ENCODE measurements around the gene LBP. TPM values are rescaled to one million over a fixed set of nuclear protein-coding genes. Genes with fewer than 3 reads are reported as not detected.
"Not testable (repeated sequence)": the region's sequence is repeated elsewhere in the genome, so short reads cannot be mapped to it uniquely, and the experiment has no call there.

LBP gene
- total RNA-seq, 4 donors from 2014 or later: 0.45 to 3.4 (median 2.3) TPM

- intact Hi-C loops (cut with DNase I): no loop called here
- no peak for TF ChIP-seq POLR2A (IDR thresholded peaks at IDR 0.05)
- TF ChIP-seq, protein P1, sequence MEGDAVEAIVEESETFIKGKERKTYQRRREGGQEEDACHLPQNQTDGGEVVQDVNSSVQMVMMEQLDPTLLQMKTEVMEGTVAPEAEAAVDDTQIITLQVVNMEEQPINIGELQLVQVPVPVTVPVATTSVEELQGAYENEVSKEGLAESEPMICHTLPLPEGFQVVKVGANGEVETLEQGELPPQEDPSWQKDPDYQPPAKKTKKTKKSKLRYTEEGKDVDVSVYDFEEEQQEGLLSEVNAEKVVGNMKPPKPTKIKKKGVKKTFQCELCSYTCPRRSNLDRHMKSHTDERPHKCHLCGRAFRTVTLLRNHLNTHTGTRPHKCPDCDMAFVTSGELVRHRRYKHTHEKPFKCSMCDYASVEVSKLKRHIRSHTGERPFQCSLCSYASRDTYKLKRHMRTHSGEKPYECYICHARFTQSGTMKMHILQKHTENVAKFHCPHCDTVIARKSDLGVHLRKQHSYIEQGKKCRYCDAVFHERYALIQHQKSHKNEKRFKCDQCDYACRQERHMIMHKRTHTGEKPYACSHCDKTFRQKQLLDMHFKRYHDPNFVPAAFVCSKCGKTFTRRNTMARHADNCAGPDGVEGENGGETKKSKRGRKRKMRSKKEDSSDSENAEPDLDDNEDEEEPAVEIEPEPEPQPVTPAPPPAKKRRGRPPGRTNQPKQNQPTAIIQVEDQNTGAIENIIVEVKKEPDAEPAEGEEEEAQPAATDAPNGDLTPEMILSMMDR (IDR thresholded peaks at IDR 0.05): no peak
- no peak for DNase-seq
- no peaks in the 10 kb centered on the region for H3K36me3 ChIP-seq
- H3K27ac ChIP-seq: no peak overlapping the region
- H3K4me1 ChIP-seq: no peaks in the 10 kb centered on the region
- WGBS, 2 donors: 94 to 97% methylated on average over 6 to 22 of the region's 29 CpGs
- no peaks in the 10 kb centered on the region for H3K9me3 ChIP-seq
- H3K27me3 ChIP-seq: no peaks in the 10 kb centered on the region
- no peak overlapping the region for H3K4me3 ChIP-seq (replicated peaks in 1 of 3)
Measured at GRCh38 chr20:38407321-38407720, 61.0 kb downstream of the LBP start.

- H3K4me3 ChIP-seq (replicated peaks in 1 of 3); H3K36me3 ChIP-seq; DNase-seq; H3K27ac ChIP-seq; H3K4me1 ChIP-seq; H3K9me3 ChIP-seq; intact Hi-C loops (cut with DNase I); H3K27me3 ChIP-seq: not testable (repeated sequence)
- 90 to 91% methylated on average over 9 of the region's 9 CpGs for WGBS, 2 donors
Measured at GRCh38 chr20:38407822-38408221, 61.5 kb downstream of the LBP start.

- Histone ChIP-seq H3K4me3 (replicated peaks in 1 of 3) (no peak overlapping the region), H3K4me1 (no peaks in the 10 kb centered on the region), H3K9me3 (no peaks in the 10 kb centered on the region), H3K27me3 (no peaks in the 10 kb centered on the region), H3K36me3 (no peaks in the 10 kb centered on the region), H3K27ac (no peak overlapping the region)
- 89 to 92% methylated on average over 9 of the region's 9 CpGs for WGBS, 2 donors
- no peak for DNase-seq
- TF ChIP-seq, protein P1 (IDR thresholded peaks at IDR 0.05): no peak
- TF ChIP-seq POLR2A (IDR thresholded peaks at IDR 0.05): no peak
- intact Hi-C loops (cut with DNase I): no loop called here
Measured at GRCh38 chr20:38412877-38413577, 66.7 kb downstream of the LBP start.

DNA sequence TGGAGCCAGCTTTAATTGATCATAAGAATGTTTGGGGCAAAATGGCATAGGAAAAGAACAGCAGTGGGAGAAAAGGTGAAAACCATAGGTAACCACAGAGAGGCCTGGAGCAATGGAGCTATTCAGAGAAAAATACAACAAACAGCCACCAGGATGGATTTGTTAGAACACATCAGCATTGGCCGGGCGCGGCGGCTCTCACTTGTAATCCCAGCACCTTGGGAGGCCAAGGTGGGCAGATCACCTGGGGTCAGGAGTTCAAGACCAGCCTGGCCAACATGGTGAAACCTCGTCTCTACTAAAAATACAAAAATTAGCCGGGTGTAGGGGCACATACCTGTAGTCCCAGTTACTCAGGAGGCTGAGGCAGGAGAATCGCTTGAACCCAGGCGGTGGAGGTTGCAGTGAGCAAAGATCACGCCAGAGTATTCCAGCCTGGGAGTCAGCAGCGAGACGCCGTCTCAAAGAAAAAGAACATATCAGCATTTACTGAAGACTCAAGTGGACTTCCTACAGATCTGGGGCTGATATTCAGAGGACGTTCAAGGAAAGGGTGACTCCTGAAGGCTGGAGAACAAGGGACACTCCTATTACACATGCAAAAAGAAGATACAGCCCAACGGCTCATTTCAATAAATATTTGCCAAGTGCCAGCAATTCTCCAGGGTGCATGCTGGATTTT, 68.6 kb downstream of the LBP start:
- Histone ChIP-seq H3K4me3 (replicated peaks in 1 of 3) (no peak overlapping the region), H3K27ac (no peak overlapping the region), H3K4me1 (no peaks in the 10 kb centered on the region), H3K36me3 (peaks cover 10 to 14% of the 10 kb centered on the region in 2 donors), H3K27me3 (no peaks in the 10 kb centered on the region), H3K9me3 (no peaks in the 10 kb centered on the region)
- WGBS, 2 donors: 93% methylated on average over 14 of the region's 14 CpGs
- intact Hi-C loops (cut with DNase I): no loop called here
- no peak for DNase-seq
- TF ChIP-seq, protein P1 (IDR thresholded peaks at IDR 0.05): no peak
- no peak for TF ChIP-seq POLR2A (IDR thresholded peaks at IDR 0.05)

- no peak for TF ChIP-seq POLR2A (IDR thresholded peaks at IDR 0.05)
- TF ChIP-seq, protein P1 (IDR thresholded peaks at IDR 0.05): no peak
- intact Hi-C loops (cut with DNase I): no loop called here
- H3K9me3 ChIP-seq: no peaks in the 10 kb centered on the region
- H3K4me3 ChIP-seq (replicated peaks in 1 of 3): no peak overlapping the region
- peak; percentile 26 to 36 for DNase-seq
- H3K27ac ChIP-seq: no peak overlapping the region
- H3K36me3 ChIP-seq: peaks cover 39 to 52% of the 10 kb centered on the region in 2 donors
- no peaks in the 10 kb centered on the region for H3K4me1 ChIP-seq
- H3K27me3 ChIP-seq: no peaks in the 10 kb centered on the region
- 67 to 69% methylated on average over 4 of the region's 4 CpGs for WGBS, 2 donors
Measured at GRCh38 chr20:38418509-38419204, 72.4 kb downstream of the LBP start.
